Urothelium cell line (cell line): ENCODE data around the gene CRIM1.

Experiments used
- DNase-seq: peaks from one replicate; pipeline ENCODE4 v3.0.0; 2011; ENCODE audit warnings: low spot score, mixed read lengths
- FAIRE-seq: peaks from 2 replicates; lab custom pipeline; 2011; peaks lifted over from hg19 to GRCh38; lab: Jason Lieb, UNC

Gene CRIM1

DNA sequence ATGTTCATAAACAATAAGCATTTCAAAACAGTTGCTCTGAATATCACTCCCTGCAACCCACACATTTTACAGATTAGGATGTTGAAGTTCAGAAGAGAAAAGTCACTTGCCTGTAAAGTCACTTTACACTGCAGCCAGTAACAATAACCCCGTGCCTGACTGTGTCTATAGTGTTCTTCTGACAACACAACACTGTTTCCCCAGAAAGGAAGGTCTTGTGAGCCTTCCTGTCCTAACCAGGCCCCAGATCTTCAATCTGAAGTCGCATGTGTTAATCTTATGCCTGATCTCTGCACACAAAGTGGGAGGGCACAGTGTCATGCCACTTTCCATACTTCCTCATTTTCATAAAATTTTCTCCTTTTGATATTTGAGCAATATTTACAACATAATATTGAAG lies 122.2 kb downstream of the CRIM1 start:
- FAIRE-seq (no peak), DNase-seq (no peak)

- DNase-seq (peak; percentile 66), FAIRE-seq (no peak)
Observed at GRCh38 chr2:36478332-36478738, 122.8 kb downstream of the CRIM1 start.

GRCh38 chr2:36478999-36479398 lies 123.4 kb downstream of the CRIM1 start:
- DNase-seq, result no peak
- no peak for FAIRE-seq

DNA sequence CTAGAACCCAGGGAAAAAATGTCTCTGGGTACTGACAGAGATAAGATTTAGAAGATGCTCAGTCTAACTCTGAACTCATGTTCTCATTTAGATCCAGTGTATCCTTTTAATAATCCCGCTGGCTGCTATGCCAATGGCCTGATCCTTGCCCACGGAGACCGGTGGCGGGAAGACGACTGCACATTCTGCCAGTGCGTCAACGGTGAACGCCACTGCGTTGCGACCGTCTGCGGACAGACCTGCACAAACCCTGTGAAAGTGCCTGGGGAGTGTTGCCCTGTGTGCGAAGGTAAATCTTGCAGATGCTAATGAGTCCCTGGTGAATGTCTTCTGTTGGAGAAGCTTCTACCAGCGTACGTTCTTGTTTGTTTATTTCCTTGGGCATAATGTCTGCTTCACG lies 123.8 kb downstream of the CRIM1 start:
- FAIRE-seq, result no peak
- DNase-seq, result no peak

GRCh38 chr2:36480028-36480427 lies 124.5 kb downstream of the CRIM1 start:
- no peak for DNase-seq
- no peak for FAIRE-seq

DNA sequence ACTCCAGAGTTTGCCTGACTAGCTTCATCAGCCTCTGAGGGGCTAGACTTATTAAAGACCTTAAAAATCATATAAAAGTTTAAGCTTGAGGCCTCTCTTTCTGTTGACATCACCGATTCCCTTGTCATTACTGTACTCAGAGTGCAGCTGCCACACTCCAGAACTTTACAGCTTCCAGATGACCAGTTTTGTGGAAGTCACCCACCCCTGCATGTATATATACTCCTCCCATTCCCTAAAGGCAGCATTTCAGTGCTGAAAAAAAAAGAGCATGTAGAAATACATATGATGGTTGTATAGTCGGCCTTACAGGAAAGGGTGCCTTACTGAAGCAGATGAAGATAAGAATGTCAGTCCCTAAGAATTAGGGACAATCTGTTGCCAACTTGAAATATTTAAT lies 125.1 kb downstream of the CRIM1 start:
- FAIRE-seq (no peak), DNase-seq (no peak)

DNA sequence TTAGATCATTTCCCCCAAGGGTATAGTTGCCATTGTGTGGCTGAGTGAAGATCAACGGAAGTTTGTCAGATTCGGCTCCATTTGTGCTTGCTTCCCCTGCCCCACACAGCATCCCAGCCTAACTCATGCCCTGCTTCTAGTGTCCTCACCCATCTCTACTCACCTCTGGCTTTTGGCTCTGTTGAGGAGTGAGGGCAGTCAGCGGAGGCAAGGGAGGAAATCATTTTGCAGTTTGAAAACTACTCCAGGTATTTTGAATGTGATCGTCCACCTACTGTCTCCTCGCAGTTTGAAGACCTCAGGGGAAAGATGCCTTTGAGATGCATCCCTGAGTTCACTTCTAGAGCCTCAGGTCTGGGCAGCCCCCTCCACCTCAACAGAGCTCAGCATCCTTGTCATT lies 126.1 kb downstream of the CRIM1 start:
- no peak for FAIRE-seq
- DNase-seq, result no peak

- no peak for FAIRE-seq
- DNase-seq, result no peak
Observed at GRCh38 chr2:36482576-36483214, 127.1 kb downstream of the CRIM1 start.

DNA sequence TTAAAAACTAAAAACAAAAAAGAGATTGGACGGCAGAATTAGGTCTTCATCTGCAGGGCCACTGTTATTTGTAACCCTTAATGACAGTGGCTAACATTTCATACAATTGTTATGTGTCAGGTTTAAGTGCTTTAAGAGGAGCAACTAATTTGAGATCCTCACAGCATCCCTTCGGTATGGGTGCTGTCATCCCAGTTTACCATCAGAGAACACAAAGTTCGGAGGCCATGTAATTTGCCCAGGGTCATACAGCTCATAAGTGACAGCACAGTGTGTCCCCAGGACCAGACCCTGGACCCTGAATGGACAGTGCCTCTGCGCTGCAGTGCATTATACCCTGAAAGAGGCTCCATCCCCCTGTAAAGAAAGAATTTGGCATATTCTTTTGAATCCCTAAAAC lies 127.7 kb downstream of the CRIM1 start:
- FAIRE-seq, result no peak
- DNase-seq, result no peak

DNA sequence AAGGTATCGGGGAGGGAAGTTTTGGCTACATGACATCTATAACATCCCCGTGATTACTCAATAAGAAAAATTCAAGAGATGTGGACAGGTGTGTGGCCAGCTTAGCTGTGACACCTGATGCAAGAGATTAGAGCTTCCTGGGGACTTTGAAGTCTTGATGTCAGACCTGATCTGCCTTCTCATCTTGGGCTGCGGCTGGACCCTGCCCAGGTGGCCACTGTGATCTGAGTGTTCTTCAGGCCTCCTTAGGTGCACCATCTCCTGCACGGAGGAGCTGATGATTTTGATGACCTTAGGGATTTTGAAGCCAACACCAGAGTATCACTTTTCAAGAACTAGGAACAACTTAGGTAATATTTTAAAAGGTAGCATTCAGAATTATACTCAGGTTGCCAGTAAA lies 128.9 kb downstream of the CRIM1 start:
- FAIRE-seq (no peak), DNase-seq (no peak)

- FAIRE-seq (no peak), DNase-seq (no peak)
Observed at GRCh38 chr2:36485521-36485920, 129.9 kb downstream of the CRIM1 start.

DNA sequence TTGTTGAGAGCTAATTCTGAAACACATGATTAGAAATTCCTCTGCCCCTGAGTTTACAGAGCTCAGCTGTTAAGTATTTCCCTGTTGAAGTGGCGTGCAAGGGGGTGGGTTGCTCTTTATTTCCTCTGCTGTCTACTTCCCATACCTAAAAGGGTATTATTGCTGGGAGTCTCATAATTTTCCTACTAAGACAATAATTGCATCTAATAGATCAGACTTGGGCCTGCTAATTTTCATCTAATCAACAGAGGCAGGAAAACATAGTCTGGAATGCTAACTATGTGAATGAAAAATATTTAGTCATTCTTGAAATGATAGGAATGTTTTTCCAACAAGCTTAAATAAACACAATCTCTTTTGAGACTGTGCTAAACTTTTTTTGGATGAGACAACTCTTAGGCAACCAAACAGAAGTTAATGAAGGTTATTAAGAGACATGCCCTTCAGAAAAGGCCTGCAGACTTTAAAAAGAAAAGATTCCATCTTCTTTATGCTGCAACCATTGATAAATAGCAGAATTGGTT lies 131.0 kb downstream of the CRIM1 start:
- DNase-seq (no peak), FAIRE-seq (no peak)

DNA sequence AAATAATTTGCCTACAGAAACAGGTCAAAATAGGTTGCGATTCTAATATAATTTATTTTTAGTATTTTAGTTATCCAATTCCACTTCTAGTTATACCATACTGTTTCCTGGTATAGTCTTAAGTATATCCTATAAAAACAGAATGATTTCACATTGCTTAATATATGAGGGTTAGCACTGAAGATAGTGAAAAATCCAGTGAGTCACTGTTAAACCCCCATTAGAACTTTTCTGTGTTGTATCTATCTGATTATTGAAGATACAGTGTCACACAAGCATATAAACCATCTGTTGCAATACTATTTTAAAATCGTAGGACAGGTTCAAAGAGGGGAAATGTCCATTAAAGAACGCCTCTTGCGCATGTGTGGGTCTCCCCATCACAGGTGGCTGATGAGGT lies 132.4 kb downstream of the CRIM1 start:
- DNase-seq (no peak), FAIRE-seq (no peak)

DNA sequence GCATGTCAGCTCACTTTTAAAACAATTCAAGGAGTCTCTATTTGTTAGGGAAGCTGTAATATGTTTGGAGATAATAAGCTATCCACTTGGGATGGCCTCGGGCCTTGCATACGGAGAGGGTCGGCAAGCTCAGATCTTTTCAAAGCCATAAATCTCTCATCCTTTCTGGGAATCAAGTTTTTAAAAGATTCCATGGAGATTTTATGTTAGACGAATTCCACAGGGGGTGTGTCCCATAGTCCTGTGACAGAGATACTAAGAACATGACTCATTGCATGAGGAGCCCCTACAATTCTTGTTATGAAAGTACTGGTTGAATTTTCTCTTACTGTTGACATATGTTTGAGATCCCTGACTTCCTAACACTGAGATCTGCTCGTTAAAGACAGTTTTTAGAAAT lies 133.7 kb downstream of the CRIM1 start:
- no peak for FAIRE-seq
- peak; percentile 54 for DNase-seq

DNA sequence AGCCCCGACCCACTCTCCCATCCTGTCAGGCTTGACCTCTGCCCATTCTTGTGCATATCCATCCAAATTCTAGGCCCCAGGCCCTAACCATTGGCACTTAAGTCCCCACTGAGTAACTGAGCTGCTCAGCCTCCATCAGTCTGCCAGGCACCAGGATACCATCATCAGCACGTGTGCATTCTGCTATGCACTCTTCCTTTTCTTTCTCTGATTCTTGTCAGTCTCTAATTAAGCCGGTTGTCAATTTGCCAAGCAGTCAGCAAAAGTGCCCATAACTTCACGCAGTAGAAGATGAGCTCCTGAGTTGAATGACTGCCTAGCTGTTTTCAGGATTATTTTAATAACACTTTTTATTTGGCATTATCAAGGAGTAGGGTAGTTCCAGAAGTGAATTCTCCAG lies 135.2 kb downstream of the CRIM1 start:
- DNase-seq (no peak), FAIRE-seq (no peak)

GRCh38 chr2:36492216-36492945 lies 136.8 kb downstream of the CRIM1 start:
- FAIRE-seq (no peak), DNase-seq (no peak)

DNA sequence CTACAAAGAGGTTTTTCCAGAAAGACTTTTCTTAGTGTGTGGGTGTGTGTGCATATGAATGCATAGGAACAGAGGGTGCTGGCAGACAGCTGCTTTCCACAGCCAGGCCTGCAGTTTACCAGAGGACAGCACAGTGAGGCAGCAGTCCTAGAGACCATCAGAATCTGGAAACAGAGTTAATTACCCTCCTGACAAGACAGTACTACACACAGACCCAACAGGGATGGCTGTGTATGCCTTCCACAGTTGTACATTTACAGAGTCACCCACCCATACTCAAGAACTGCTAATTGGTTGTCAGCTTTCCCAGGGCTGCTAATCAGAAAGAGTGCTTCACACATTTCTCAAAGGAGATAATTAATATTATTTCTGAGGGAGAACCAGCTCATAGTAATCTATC lies 137.7 kb downstream of the CRIM1 start:
- FAIRE-seq, result no peak
- DNase-seq, result no peak

DNA sequence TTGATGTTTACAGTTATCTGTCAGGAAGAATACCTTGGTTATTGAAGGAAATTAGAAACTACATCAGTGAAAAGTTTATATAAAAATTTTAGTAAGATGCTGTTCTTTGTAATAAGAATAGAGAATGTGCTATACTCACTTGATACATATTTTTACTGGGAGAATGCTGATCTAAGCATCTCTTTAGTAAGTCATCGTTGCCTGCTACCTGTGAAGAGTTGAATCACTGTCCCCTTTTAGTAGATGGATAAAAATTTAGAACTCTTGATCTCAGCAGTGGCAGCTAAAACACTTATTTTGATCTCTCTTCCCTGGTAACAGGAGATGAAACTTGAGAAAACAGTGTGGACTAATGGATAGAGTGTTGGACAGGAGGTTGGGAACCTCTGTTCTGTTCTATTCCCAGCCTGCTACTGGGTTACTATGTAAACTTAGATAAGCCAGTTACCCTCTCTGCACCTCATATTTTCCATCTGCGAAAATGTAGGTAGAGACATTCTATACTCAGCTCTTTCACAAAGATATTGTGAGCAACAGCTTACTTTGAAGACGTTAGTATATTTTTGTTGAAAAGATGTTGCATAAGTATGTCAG lies 142.1 kb downstream of the CRIM1 start:
- DNase-seq (no peak), FAIRE-seq (no peak)

DNA sequence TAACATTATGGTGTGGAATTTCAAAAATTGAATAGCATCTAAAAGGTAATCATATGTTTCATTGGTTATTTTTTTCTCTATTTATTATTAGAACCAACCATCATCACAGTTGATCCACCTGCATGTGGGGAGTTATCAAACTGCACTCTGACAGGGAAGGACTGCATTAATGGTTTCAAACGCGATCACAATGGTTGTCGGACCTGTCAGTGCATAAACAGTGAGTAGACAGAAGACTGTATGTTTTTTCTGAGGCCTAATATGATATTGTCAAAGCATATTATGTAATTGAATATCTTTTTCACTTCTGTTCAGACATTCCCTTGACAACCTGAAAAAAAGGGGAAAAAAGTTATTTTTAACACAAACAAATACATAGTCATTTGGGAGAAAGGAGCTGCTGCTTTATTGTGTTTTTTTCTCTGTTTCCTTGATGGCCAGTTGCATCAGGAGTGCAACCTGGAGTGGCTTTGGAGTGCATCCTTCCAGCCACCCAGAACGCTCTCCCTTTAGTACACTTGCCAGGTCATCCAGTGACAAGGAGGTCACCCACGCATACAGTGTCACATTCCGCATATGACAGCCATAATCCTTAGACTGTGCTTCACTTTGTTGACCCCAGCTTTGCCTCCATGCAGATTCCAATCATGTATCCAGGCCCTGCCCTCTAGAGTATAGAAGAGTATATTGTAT lies 143.7 kb downstream of the CRIM1 start:
- FAIRE-seq (no peak), DNase-seq (no peak)

DNA sequence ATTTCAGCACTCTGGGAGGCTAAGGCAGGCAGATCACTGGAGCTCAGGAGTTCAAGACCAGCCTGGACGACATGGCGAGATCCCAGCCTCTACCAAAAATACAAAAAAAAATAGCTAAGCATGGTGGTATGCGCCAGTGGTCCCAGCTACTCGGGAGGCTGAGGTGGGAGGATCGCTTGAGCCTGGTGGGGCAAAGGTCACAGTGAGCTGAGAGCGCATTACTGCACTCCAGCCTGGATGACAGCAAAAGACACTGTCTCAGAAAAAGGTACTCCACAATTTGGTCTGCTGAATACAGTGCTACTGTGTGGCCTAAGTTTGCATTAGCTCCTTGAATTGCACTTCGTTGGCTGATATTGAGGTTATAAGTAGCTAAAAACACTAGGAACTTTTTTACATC lies 144.5 kb downstream of the CRIM1 start:
- no peak for DNase-seq
- no peak for FAIRE-seq

GRCh38 chr2:36502081-36502480 lies 146.5 kb downstream of the CRIM1 start:
- no peak for DNase-seq
- no peak for FAIRE-seq

- DNase-seq (peak; percentile 52), FAIRE-seq (no peak)
Observed at GRCh38 chr2:36507408-36507812, 151.8 kb downstream of the CRIM1 start.
